Measurements from ENCODE around the gene PRIMA1. TPM values are rescaled to one million over a fixed set of nuclear protein-coding genes. Genes with fewer than 3 reads are reported as not detected.

The PRIMA1 gene
- total RNA-seq, 1 experiment from 2014 or later, result 2.3 TPM

DNA sequence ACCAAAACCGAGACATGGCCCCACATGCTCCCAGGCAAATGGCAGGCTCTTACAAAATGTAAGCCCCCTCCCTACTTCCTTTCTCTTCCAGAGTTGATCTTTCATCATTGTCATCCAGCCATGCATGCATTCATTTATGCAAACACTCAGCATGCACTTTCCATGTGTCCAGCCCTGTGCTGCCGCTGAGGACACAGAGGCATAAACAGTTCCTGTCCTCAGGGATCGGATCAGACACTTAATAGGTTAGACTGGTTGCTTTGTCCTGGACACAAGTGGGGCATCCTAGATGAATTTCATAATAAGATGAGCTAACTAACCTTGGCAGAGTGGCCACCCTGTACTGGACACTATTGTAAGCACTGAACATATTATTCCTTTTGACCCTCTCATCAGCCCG lies 23.1 kb downstream of the PRIMA1 start:
- H3K79me1 ChIP-seq (ENCODE audit: insufficient read depth, low read depth, low read length, poor library complexity, severe bottlenecking), result no peaks in the 10 kb centered on the region
- DNase-seq, result no peak
- H3K4me2 ChIP-seq (ENCODE audit: insufficient read depth, insufficient read length, low read length), result no peak overlapping the region
- no peaks in the 10 kb centered on the region for H3K9me3 Mint-ChIP-seq
- H2BK12ac ChIP-seq (ENCODE audit: insufficient read length, low read depth, low read length), result no peak overlapping the region
- no peak overlapping the region for H2BK15ac ChIP-seq (ENCODE audit: low read depth, low read length)
- H4K20me1 ChIP-seq (ENCODE audit: control insufficient read depth, insufficient read depth, insufficient read length), result no peaks in the 10 kb centered on the region
- no peaks in the 10 kb centered on the region for H3K79me2 ChIP-seq (ENCODE audit: insufficient read depth, low read length)
- H2BK5ac ChIP-seq (ENCODE audit: insufficient read length, low read length), result no peak overlapping the region
- no peak overlapping the region for H3K27ac Mint-ChIP-seq
- no peak overlapping the region for H2AK5ac ChIP-seq (ENCODE audit: insufficient read length, low read length)
- no peak overlapping the region for H3K56ac ChIP-seq (ENCODE audit: insufficient read length, low read depth, low read length)
- H3T11ph ChIP-seq (ENCODE audit: low read length), result no peak overlapping the region
- no CpG with 5 or more reads among the region's 4 CpGs for WGBS (ENCODE audit: extremely low coverage, insufficient read length, low lambda C conversion rate)
- no peak overlapping the region for H2AFZ ChIP-seq (ENCODE audit: low read length)
- no peak overlapping the region for H3K23ac ChIP-seq (ENCODE audit: insufficient read length, low read depth, low read length)
- no peak overlapping the region for H4K8ac ChIP-seq (replicated peaks; ENCODE audit: insufficient read length, low read depth, low read length)
- no peaks in the 10 kb centered on the region for H3K36me3 Mint-ChIP-seq (ENCODE audit: insufficient read depth in 1 of 3, low read depth in 3 of 3)
- no peaks in the 10 kb centered on the region for H3K9me3 ChIP-seq (ENCODE audit: control insufficient read depth, low read depth, low read length)
- H2BK120ac ChIP-seq (ENCODE audit: low read depth, low read length, poor library complexity, severe bottlenecking), result no peak overlapping the region
- H2BK20ac ChIP-seq (ENCODE audit: low read depth, low read length, poor library complexity, severe bottlenecking), result no peak overlapping the region
- TF ChIP-seq, protein P1, sequence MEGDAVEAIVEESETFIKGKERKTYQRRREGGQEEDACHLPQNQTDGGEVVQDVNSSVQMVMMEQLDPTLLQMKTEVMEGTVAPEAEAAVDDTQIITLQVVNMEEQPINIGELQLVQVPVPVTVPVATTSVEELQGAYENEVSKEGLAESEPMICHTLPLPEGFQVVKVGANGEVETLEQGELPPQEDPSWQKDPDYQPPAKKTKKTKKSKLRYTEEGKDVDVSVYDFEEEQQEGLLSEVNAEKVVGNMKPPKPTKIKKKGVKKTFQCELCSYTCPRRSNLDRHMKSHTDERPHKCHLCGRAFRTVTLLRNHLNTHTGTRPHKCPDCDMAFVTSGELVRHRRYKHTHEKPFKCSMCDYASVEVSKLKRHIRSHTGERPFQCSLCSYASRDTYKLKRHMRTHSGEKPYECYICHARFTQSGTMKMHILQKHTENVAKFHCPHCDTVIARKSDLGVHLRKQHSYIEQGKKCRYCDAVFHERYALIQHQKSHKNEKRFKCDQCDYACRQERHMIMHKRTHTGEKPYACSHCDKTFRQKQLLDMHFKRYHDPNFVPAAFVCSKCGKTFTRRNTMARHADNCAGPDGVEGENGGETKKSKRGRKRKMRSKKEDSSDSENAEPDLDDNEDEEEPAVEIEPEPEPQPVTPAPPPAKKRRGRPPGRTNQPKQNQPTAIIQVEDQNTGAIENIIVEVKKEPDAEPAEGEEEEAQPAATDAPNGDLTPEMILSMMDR (conservative IDR thresholded peaks at IDR 0.05), result no peak
- H3K4me3 Mint-ChIP-seq, result no peak overlapping the region; a peak in 1 of 5 replicates
- H3K4me1 Mint-ChIP-seq, result peaks cover 13 to 27% of the 10 kb centered on the region in 2 experiments
- no peak overlapping the region for H3K18ac ChIP-seq (ENCODE audit: insufficient read length, low read depth, low read length)
- no peaks in the 10 kb centered on the region for H3K27me3 ChIP-seq (ENCODE audit: insufficient read depth, low read length)
- H3K4me1 ChIP-seq (ENCODE audit: insufficient read depth, low read length), result no peaks in the 10 kb centered on the region; the same call in 1 of the 2 replicates
- H3K23me2 ChIP-seq (ENCODE audit: insufficient read length, low read depth, low read length, poor library complexity, severe bottlenecking), result no peaks in the 10 kb centered on the region
- no peak overlapping the region for H4K5ac ChIP-seq (ENCODE audit: insufficient read length, low read depth, low read length)
- H3K14ac ChIP-seq (ENCODE audit: insufficient read depth, low read length), result no peak overlapping the region
- peaks cover 2% of the 10 kb centered on the region; the same call in 1 of the 2 replicates for H3K27me3 Mint-ChIP-seq (ENCODE audit: low read depth)
- H3K27ac ChIP-seq (ENCODE audit: insufficient read length, low read depth, low read length), result no peak overlapping the region
- no peak overlapping the region for H3K9ac ChIP-seq (ENCODE audit: extremely low read depth, insufficient read length, low read length)
- no peak overlapping the region for H4K91ac ChIP-seq (ENCODE audit: insufficient read length, low read depth, low read length)
- no peak overlapping the region for H3K4ac ChIP-seq (ENCODE audit: low read depth, low read length)

Data from H9 (cell line).